Measurements from ENCODE around the gene TECTB.

TECTB gene

GRCh38 chr10:112283100-112283499 lies at the start of gene TECTB:
Gene TECTB (plus strand): TSS chr10:112283400. CDS start chr10:112283735, 335 bp downstream.
- no peak for TF ChIP-seq CTCF (IDR thresholded peaks at IDR 0.05; ENCODE audit: low read depth, low read length)
- no peak within 1 kb of the TSS for H3K4me3 ChIP-seq (replicated peaks in 1 of 2; ENCODE audit: low read depth in 2 of 2, low read length in 2 of 2)
- no peak for DNase-seq (ENCODE audit: low read depth in 2 of 2)

GRCh38 chr10:112235141-112235540 lies 48.1 kb upstream of the TECTB start:
- DNase-seq (ENCODE audit: low read depth in 2 of 2), result no peak
- no peak overlapping the region for H3K4me3 ChIP-seq (replicated peaks in 1 of 2; ENCODE audit: low read depth in 2 of 2, low read length in 2 of 2)
- TF ChIP-seq CTCF (IDR thresholded peaks at IDR 0.05; ENCODE audit: low read depth, low read length), result no peak

- DNase-seq (ENCODE audit: low read depth in 2 of 2), result no peak
- no peak for TF ChIP-seq CTCF (IDR thresholded peaks at IDR 0.05; ENCODE audit: low read depth, low read length)
- no peak overlapping the region for H3K4me3 ChIP-seq (replicated peaks in 1 of 2; ENCODE audit: low read depth in 2 of 2, low read length in 2 of 2)
These were observed 47.3 kb upstream of the TECTB start for GRCh38 chr10:112235920-112236319.

GRCh38 chr10:112236486-112236885 lies 46.7 kb upstream of the TECTB start:
- DNase-seq (ENCODE audit: low read depth in 2 of 2), result no peak
- no peak overlapping the region for H3K4me3 ChIP-seq (replicated peaks in 1 of 2; ENCODE audit: low read depth in 2 of 2, low read length in 2 of 2)
- no peak for TF ChIP-seq CTCF (IDR thresholded peaks at IDR 0.05; ENCODE audit: low read depth, low read length)

- no peak for TF ChIP-seq CTCF (IDR thresholded peaks at IDR 0.05; ENCODE audit: low read depth, low read length)
- no peak overlapping the region for H3K4me3 ChIP-seq (replicated peaks in 1 of 2; ENCODE audit: low read depth in 2 of 2, low read length in 2 of 2)
- no peak for DNase-seq (ENCODE audit: low read depth in 2 of 2)
These were observed 43.9 kb upstream of the TECTB start for GRCh38 chr10:112239347-112239746.

- no peak overlapping the region for H3K4me3 ChIP-seq (replicated peaks in 1 of 2; ENCODE audit: low read depth in 2 of 2, low read length in 2 of 2)
- DNase-seq (ENCODE audit: low read depth in 2 of 2), result no peak
- TF ChIP-seq CTCF (IDR thresholded peaks at IDR 0.05; ENCODE audit: low read depth, low read length), result no peak
These were observed 42.8 kb upstream of the TECTB start for GRCh38 chr10:112240441-112240840.

- no peak for TF ChIP-seq CTCF (IDR thresholded peaks at IDR 0.05; ENCODE audit: low read depth, low read length)
- H3K4me3 ChIP-seq (replicated peaks in 1 of 2; ENCODE audit: low read depth in 2 of 2, low read length in 2 of 2), result no peak overlapping the region
- DNase-seq (ENCODE audit: low read depth in 2 of 2), result no peak
These were observed 41.4 kb upstream of the TECTB start for GRCh38 chr10:112241651-112242341.
